Renal cortex interstitium (tissue), 11 donors: ENCODE measurements around the gene SAPCD2. TPM values are rescaled to one million over a fixed set of nuclear protein-coding genes. Genes with fewer than 3 reads are reported as not detected.

Experiments
- DNase-seq, 11 donors: peaks; one replicate each; pipeline ENCODE4 v3.0.0-alpha.2; 2013; ENCODE audit warnings: low read depth in 9 of 11, low spot score in 4 of 11; ENCODE audit errors: extremely low read depth in 1 of 11
- polyA plus RNA-seq, 3 donors: library from polyadenylated mRNA; unstranded; fragments of 120-200 nt; gene quantifications; one replicate each; pipeline ENCODE4 v1.2.1, GENCODE V29; 2013; ENCODE audit not compliant: insufficient read length in 3 of 3

SAPCD2 gene
- polyA plus RNA-seq, 3 donors: 6.6 to 9.2 (median 6.8) TPM

GRCh38 chr9:137027369-137028262 is 42.7 kb downstream of the SAPCD2 start, which contains the start of gene ABCA2:
Gene ABCA2 (minus strand): TSS chr9:137028237. CDS start chr9:137028140, 97 bp downstream.
- DNase-seq: no peak

DNA sequence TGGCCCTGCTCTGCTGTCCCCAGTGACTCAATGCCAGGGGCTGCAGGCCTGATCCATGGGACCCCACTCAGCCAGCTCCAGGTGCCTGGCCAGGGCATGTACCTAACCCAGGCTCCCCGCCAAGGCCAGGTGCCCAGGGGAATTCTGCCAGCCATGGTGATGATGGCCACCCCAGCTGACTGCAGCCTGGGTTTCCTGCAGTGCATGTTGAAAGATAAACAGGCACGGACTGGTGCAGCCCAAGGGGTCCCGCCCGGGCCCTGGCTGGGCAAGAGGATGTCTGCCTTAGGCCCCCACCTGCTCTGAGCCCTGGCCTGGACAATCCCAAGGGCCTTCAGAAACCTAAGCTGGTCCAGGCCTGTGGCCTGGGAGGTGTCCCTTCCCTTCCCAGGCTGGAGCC is 43.5 kb downstream of the SAPCD2 start:
- no peak for DNase-seq

- no peak for DNase-seq
Observed at GRCh38 chr9:137026384-137026783, 44.0 kb downstream of the SAPCD2 start.

DNA sequence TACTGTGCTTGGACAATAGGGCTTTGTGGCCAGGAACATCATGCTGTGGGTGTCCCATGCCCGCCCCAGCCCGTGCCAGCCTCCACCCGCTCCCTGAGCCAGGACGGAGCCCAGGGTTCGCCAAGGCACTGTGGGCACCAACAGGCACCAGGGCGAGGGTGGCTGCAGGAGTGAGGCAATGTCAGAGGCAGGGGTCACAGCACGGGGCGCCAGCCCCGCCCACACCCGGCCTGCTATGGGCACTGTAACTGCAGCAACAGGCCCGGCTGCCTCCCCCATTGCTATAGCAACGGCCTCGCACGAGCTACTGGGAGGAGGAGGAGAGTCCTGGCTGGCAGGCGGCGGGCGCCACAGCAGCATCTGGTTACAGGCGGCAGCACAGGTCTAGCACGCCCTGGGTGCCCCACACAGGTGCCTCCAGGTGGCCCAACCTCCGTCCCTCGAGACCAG is 44.8 kb downstream of the SAPCD2 start:
- peak in 8 of 11 donors; percentile 56 to 83 (median 80) for DNase-seq

GRCh38 chr9:137023583-137023991 is 46.8 kb downstream of the SAPCD2 start:
- DNase-seq: no peak

DNA sequence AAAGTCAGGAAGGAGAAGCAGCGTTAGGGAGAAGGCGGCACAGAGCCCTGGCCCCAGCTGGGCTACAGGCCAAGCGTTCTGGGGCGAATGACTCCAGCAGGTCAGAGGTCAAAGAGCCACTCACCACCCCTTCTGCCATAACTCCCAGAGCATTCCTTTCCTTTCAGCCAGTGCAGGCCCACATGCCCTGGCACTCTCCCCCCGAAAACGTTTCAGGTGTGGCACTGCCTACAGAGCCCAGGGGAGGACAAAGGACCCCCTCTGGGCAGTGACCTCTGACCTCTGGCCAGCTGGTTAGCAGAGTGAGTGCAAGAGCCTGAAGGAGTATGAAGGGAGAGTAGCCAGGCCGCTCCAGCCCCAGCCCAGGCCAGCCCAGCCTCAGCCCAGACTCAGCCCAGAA is 47.2 kb downstream of the SAPCD2 start:
- DNase-seq: no peak

DNA sequence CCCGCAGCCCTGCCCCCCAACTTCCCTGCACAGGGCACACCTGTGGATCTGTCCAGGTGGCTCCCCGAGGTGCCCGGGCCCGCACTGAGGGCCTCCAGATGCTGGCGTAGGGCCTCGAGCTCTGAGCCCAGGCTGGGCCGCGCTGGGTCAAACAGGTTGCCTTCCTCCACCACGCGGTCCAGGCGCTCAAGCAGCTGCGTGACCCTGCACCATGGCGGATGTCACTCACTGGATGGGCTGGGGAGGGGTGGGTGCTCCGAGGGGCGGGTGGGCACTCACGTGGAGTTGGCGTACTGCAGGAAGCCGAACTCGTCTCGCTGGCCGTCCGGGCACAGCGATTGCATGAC is 47.7 kb downstream of the SAPCD2 start:
- DNase-seq: no peak

GRCh38 chr9:137021979-137022661 is 48.2 kb downstream of the SAPCD2 start:
- no peak for DNase-seq

DNA sequence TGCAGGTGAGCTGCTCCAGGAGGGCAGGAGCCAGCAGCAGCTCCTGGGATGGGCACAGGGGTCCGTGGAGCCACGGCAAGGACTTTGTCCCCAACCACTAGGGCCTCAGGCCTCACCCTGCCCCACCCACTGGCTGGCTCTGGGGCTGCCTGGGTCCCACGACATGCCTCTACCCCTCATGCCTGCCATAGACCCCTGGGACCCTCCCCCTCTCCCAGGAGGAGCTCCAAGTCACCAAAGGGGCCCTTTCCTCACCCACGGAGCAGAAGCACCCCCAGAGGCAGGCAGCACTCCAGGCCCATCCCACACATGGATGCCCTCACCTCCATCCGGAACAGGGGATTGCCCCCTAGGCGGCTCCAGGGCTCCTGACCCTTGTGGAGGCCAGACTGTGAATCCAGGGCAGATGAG is 48.8 kb downstream of the SAPCD2 start:
- no peak for DNase-seq

GRCh38 chr9:137020771-137021567 is 49.4 kb downstream of the SAPCD2 start:
- no peak for DNase-seq

DNA sequence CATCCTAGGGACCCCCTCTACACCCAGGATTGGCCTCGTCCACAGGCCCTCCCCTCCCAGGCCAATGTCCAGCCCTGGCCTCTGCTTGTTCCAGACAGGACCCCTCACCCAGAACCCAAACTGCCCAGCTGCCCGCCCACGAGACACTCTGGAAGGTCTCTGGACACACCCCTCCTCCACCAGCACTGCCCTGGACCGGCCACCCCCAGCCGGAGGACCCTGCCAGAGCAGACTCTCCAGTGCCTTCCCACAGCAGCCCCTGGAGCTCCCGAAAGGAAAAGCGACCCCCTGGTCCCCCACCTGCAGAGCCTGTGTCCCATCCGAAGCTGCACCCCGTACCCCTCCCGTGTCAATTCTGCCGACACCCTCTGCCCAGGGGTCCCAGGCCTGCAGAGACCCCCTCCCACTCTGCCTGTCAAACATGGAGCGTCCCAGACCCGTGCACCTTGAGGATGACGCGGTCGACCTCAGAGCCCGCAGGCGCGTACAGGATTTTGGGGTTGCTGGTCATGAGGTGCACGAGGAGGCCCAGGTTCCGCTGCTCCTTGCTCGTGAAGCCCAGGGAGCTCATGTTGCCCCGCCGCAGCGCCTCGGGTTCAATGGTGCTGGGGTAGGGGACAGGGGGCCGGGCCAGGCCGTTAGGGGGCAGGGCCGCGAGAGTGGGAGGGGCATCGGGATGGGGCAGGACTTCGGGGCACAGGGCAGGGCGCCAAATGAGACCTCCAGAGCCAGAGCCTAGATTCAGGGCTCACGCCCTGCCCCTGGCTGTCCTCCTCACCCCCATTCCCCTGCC is 50.3 kb downstream of the SAPCD2 start:
- no peak for DNase-seq

DNA sequence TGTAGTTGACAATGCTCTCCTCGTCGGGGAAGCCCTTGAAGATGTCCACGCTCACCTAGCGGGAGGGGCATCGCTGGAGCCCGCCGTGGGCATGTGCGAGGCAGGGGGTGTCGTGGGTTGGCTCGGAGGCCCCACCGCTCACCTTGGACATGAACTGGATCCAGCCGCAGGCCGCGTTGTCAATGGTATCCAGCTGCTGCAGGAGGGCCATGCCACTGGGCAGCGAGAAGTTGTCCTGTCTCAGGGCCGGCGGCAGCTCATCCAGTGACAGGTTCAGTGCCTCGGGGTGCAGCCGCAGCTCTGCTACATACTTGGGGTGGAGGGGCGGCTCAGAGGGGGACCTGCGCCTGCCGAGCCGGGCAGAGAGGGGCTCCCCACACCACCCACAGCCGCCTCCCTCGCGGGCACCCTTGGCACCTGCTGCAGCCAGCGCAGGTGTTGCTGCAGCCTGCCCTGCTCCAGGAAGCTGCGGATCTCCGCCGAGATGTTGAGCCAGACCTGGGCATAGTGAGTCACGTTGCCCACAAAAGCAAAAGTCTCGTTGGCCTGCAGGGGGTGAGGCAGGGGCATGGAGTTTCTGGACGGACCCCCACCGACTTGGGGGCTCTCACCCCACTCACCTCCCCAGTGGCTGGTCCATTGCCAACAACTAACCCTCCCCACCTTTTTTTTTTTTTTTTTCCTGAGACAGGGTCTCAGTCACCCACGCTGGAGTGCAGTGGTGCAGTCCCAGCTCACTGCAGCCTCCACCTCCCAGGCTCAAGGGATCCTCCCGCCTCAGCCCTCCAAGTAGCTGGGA is 51.4 kb downstream of the SAPCD2 start:
- no peak for DNase-seq

- DNase-seq: no peak
Observed at GRCh38 chr9:137017791-137018497, 52.4 kb downstream of the SAPCD2 start.

- DNase-seq: no peak
Observed at GRCh38 chr9:137017071-137017470, 53.3 kb downstream of the SAPCD2 start.

- no peak for DNase-seq
Observed at GRCh38 chr9:137016436-137016835, 53.9 kb downstream of the SAPCD2 start.

GRCh38 chr9:137015976-137016375 is 54.4 kb downstream of the SAPCD2 start:
- no peak for DNase-seq

DNA sequence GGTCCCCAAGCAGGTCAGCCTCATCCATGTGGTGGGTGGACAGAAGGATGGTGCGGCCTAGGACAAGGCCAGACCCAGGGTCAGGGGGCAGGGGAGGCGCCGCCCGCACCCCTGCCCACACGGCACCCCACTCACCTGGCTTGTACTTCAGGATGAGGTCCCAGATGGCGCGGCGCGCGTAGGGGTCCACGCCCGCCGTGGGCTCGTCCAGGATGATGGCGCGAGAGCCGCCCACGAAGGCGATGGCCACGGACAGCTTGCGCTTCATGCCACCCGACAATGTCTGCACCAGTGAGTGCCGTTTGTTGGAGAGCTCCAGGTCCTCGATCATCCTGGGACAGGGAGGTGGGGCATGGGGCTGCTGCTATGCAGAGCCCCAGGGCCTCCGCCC is 54.8 kb downstream of the SAPCD2 start:
- no peak for DNase-seq
